GM19035 (cell line): ENCODE measurements around the gene DRAP1.

Experiments used
- ATAC-seq: cut with Tn5 transposase; IDR thresholded peaks from one replicate; pipeline ENCODE4 v1.9.1; 2021; ENCODE audit not compliant: unreplicated experiment

The DRAP1 gene, protein sequence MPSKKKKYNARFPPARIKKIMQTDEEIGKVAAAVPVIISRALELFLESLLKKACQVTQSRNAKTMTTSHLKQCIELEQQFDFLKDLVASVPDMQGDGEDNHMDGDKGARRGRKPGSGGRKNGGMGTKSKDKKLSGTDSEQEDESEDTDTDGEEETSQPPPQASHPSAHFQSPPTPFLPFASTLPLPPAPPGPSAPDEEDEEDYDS

DNA sequence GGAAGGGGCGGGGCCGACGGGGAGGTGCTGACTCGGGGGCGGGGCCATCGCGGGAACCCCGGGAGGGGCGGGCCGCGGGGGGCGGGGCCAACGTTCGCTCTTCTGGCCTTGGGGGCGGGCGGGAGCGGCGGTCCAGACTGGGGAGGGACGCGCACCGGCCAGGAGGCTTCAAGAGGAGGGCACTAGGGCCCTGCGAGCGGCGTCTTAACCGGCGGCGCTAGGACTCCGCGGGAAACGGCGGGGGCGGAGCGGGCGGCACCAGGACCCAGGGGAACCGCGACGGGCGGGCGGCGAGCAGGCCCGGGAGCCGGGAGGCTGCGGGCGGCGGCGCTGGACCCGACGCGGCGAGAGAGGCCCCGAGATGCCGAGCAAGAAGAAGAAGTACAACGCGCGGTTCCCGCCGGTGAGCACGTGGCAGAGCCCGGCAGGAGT, at the start of gene DRAP1:
DRAP1 (plus strand) TSS at position 286 of the 432 bp plus-strand sequence; CDS start at position 362, 76 bp downstream.
- peak; percentile 79 for ATAC-seq

DNA sequence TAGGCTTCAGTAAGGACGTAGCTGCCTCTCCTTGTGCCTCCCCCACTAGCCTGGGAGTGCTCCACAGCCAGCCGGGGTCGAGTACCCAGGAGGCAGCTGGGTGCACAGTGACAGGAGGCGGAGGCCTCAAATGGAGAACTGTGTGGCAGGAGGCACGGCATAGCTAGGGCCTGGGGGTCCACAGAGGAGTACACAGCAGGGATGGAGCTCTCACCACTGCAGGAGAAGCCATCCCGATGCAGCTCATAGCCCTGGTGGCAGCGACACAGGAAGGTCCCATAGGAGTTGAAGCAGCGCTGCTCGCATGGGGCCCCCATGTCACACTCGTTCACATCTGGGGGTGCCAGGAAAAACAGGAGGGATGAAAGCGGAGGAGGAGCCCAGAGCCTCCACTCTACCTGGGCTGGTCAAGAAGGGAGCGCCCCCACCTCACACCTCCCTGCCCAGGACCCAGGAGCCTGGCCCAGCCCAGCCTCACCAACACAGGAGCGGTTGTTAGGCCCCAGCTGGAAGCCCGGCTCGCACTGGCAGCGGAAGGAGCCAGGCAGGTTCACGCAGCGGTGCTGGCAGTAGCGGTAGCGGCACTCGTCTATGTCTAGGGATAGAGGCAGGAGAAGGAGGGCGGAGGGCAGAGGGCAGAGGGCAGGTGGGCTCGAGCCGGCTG, 49.5 kb upstream of the DRAP1 start:
- ATAC-seq: no peak

DNA sequence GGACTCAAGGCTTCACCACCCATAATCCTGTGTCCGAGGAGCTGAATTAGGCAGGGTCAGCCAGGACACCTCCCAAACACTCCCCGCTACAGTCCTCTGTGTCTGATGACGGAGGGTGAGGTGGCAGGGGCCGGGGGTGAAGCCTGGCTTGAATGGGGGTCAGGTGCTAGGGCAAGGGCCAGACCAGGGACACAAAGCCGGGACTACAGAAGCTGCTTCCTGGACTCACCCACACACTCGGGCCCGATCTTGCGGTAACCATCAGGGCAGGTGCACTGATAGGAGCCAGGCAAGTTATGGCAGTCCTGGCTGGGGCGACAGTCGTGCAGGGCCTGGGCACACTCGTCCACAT, 48.9 kb upstream of the DRAP1 start:
- no peak for ATAC-seq

DNA sequence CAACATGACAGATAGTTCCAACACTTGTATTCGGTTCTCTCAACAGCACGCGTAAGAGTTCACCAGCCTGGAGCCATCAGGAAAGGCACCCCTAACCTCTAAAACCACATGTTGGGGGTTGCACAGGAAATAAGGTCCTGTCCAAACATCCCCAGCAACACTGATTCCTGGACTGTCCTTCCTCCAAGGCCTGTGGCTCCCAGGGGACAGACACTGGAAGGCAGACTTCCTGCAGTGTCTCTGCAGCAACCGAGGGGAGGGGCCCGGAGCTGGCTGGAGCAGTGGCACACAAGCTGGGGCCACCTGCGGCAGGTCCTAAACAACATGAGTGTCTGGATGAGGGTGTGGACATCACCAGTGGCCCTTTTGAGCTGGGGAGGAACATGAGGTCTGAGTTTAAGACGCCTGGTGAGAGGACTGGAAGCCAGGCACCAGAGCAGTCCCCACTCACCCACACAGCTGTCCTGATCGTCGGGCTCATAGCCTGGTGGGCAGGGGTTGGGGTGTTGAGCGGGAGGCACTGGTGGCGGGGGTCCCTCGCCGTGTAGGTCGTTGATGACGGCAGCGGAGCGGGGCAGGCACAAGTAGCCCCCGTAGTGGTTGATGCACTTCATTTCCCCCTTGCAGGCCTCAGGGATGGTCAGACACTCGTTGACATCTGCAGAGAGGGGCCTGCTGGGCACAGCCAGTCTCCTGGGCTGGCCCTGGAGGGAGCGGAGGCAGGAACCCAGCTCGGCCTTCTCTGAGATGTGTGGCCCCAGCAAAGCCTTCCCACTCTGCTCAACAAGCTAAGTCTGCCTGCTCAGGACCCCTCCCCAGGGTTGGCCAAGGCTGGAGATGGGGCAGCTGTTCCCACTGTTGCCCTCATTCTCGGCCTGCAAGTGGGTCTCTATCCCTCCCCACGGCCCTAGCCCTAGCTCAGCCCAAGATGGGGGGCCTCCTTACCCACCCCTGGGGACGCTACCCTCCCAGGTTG, 48.2 kb upstream of the DRAP1 start:
- ATAC-seq: no peak

DNA sequence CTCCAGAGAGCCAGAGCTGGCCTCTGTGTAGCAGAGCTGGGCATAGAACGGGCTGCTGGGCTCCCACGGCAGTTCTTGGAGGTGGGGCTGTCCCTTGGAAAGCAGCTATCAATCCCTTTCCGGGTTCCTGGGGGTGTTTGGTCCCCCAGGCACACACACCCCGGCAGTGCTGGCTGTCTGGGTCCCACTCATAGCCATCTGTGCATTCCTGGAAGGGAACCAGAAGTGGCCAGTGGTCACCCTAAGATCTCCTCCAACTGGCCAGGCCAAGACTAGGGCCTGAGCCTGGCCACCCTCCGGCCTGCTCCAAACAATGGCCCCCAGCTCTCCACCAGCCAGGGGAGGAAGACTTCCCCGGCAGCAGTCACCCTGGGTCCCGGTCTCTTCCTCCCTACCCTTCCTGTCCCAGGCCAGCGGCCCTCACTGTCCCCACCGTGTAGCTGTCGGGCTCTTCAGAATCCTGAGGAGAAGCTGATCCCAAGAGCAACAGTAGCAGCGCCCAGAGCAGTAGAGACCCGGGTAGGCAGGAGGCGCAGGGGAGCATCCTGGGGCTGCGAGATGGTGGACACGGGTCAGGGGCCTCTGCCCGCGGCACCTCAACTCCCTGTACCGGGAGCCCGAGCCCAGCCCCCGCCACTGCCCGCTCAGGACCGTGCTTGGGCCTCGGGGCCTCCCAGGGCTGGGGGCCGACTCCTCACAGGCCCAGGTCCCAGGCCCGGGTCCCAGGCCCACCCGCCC, 47.2 kb upstream of the DRAP1 start:
- no peak for ATAC-seq

DNA sequence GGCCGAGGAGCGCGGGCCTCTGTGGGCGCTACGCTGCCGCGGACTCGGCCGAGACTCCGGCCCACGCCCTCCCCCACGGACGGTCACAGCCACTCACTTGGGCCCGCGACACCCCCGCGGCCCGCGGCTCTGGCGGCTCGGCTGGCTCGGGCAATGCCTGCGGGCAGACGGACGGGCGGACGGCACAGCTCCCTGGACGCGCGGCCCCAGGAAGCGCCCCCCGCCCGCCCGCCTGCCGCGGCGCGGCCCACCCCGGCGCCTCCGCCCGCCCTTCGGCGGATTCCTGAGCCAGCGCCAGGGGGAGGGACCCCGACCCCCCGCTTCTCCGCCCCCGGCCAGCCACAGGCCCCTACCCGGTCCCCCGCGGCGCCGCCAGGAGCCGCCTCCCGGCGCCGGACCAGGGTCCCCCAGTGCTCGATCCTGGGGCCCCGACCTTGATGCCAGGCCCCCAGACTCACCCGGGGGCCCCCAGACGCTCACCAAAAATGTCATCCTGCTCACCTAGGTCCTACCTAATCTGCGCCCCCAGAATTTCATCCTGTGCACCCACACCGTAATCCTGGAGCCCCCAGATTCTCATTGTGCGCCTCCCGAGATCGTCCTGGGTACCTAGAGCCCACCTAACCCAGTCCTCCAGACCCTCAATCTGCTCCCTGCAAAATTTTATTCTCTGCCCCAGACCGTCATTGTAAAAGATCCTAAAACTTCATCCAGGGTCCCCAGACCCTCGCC, 46.5 kb upstream of the DRAP1 start, which contains the start of gene EFEMP2:
EFEMP2 (minus strand) TSS at position 215 of the 732 bp plus-strand sequence. CDS start 446 bp downstream, outside the sequence.
- no peak for ATAC-seq

DNA sequence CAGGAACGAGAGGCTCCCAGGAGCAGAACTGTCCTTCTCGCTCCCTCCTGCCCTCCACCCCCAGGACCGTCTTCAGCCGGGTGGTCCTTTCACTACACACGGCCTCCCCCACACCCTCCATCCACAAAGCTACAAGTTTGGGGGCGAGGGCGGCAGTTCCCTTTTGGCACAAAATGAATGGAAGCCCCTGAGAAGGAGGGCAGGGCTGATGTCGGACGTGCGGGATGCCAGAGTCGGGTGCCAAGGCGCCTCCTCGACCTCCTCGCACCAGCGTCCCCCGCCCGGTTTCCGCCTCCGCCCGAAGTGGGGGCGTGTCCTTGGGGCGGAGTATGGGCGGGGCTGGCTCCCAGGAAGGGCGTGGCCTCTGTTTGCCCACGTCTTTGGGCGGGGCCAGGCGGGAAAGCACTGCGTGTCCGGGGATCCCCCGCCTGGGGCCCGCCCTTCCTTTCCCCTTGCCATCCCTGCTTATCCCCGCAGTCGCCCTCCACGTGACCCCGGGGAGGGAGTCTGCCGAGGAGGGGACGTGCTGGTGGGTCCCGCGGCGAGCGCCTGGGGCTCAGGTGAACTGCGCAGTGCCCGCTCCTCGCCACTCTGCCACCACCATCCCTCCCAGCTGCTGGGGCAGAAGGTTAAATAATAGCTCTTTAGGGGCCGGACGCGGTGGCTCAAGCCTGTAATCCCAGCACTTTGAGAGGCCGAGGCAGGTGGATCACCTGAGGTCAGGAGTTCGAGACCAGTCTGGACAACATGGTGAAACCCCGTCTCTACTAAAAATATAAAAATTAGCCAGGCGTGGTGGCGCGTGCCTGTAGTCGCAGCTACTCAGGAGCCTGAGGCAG, 45.7 kb upstream of the DRAP1 start:
- peak; percentile 85 for ATAC-seq

DNA sequence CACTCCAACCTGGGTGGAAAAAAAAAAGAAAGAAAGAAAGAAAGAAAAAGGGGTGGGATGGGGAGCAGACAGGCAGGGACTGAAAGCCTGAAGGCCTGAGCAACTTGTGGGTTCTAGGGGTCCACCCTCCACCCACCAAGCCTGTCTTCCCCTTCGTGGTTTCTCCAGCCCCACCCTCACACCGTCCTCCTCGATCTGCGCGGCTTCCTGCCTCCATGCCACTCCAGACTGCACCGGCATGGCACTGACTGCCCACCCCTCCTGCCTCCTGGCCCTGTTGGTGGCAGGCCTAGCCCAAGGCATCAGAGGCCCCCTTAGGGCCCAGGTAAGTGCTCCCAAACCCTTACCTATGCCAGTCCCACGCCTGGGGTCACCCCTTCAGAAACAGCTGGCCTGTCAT, 39.6 kb upstream of the DRAP1 start, which contains the start of gene CTSW:
CTSW (plus strand) TSS at position 221 of the 400 bp plus-strand sequence; CDS start at position 239, 18 bp downstream.
- no peak for ATAC-seq

DNA sequence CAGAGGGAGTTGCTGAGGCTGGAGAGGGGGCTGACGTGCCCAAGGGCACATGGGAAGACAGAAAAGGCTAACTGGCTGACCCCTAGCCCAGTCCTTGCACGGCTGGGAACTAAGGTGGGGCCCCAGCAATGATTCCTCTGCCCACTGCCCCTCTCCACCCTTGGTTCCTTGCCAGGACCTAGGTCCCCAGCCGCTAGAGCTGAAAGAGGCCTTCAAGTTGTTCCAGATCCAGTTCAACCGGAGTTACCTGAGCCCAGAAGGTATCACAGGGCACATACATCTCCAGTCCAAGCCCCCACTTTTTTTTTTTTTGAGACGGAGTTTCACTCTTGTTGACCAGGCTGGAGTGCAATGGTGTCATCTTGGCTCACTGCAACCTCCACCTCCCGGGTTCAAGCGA, 39.2 kb upstream of the DRAP1 start:
- ATAC-seq: no peak

DNA sequence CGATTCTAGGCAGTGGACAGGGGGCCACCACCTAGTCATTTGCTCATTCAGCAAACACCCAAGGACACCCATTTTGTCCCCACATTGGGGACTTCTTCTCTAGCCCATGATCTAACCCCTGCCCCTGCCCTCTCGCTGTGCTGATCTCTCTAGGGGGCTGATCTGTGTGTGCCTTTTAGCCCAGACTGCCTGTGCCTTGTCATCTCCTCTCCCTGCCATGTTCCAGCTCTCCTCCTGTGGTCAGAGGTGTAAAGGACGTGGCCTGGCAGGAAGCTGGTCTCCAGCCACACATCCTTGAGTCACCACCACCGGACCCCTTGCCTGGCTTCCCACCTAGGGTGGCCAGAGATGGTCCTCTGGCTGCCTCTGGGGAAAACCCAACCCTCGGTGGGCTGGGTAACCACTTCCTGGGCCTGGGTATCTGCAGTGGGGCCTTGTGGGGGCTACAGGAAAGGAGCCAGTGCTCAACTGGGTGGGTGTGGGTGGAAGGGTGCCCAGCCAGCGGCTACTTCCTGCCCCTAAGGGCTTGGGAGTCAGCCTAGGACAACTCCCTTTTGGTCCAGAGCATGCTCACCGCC, 38.3 kb upstream of the DRAP1 start:
- ATAC-seq: no peak

DNA sequence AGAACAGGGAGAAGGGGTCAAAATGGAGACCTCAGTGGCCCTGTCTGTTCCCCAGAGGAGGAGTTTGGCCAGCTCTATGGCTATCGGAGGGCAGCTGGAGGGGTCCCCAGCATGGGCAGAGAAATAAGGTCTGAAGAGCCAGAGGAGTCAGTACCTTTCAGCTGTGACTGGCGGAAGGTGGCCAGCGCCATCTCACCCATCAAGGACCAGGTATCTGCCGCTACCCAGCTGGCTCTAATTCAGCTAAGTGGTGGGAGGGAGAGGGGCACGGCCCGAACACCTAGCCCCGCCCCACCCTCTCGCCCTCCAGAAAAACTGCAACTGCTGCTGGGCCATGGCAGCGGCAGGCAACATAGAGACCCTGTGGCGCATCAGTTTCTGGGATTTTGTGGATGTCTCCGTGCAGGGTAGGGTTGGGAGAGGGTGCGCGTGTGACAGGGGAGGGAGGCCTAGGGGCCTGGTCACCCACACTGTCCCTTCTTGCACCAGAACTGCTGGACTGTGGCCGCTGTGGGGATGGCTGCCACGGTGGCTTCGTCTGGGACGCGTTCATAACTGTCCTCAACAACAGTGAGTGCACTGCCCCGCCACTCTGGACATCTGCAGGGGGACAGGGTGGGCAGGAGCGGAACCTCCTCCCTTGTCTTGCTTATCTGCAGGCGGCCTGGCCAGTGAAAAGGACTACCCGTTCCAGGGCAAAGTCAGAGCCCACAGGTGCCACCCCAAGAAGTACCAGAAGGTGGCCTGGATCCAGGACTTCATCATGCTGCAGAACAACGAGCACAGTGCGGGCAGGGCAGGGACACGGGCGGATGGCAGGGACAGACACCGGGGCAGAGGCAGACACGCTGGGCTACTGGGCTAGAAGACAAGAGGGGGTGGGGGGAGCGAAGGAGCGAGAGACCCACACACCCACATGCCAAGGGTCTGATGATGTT, 36.8 kb upstream of the DRAP1 start:
- no peak for ATAC-seq

DNA sequence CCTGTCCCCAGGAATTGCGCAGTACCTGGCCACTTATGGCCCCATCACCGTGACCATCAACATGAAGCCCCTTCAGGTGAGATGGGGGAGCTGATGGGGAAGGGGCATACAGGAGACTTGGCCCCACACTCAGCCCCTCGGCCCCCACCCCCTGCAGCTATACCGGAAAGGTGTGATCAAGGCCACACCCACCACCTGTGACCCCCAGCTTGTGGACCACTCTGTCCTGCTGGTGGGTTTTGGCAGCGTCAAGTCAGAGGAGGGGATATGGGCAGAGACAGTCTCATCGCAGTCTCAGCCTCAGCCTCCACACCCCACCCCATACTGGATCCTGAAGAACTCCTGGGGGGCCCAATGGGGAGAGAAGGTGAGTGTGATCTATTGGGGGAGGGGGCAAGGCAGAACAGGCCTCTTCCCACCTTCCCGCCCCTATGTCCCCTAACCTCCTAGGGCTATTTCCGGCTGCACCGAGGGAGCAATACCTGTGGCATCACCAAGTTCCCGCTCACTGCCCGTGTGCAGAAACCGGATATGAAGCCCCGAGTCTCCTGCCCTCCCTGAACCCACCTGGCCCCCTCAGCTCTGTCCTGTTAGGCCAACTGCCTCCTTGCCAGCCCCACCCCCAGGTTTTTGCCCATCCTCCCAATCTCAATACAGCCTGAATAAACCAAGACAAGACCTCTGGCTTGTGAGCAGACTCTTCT, 36.0 kb upstream of the DRAP1 start:
- ATAC-seq: no peak

DNA sequence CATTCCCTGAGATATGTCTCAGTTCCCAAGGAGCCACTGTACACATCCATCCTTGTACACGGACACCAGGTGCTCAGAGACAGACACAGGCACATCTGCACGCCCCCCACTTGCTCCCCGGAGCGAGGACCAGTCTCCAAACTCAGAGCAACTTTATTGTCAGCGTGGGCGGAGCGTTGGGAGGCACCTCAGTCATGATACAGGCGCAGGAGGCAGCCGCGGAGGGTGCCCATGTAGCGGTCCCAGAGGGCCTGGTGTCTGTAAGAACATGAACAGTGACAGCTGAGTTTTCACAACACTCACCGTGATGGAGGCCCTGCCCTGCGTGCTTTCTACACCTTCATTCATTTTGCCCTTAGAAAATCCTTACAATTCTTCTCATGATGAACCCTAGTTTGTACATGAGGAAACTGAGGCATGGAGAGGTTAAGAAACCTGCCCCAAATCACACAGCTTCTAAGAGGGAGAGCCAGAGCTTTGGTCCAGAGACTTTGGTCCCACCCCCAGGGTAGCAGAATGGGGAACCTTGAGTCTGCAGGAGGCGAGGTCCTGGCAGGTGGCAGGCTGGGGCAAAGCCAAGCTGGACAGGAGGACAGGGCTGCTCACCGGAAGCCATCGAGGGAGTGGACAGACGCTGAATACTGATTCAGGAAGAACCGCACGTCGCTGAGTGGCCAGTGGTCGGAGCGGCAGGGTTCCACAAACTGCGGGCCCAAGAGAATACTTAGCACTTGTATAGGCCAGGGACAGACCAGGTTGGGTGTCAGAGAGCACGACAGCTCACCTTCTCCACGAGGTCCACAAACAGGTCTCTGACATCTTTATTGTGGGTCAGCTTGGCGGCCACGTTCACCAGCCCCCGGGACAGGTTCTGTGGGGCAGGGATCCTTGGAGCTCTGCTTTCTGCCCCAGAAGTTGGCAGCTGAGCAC, 35.2 kb upstream of the DRAP1 start:
- ATAC-seq: no peak

DNA sequence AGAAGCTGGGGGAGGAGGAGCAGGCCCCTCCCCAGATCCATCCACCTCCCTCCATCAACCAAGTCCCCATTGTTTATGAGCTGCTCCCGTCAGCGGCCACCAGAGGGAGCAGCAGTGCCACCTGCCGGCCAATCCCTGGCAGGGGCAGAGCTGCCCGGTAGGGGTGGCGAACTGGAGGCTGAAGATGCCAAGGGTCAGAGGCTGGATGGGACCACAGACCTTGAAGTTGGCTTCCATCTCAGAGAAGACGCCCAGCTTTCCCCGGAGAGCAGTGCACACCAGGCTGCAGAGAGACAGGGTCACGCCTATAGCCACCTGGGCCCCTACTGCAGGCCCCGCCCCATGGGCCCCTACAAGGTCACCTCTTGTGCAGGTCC, 34.5 kb upstream of the DRAP1 start:
- ATAC-seq: no peak

DNA sequence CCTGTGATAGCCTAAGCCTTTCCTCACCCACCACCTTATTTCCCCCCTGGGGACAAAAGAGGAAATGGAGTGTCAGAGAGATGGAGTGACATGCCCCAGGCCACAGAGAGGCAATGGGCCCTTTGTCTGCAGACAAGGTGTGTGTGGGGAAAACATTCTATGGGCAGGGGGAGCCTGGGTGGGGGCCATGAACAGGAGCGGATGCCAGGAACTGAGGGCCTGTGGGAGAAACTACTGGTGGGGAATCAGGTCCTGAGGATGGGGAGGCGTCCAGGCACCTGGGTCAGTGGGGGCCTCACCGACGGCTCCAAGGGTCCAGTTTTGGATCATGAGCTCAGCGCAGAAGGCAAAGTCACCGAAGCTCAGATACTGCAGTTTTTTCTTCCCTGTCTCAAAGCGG, 34.0 kb upstream of the DRAP1 start:
- no peak for ATAC-seq
